ENCODE results near the gene OR6M1. TPM values are rescaled to one million over a fixed set of nuclear protein-coding genes. Genes with fewer than 3 reads are reported as not detected.

Gene OR6M1
- total and polyA plus RNA-seq, 7 experiments from 2014 or later = not detected

DNA sequence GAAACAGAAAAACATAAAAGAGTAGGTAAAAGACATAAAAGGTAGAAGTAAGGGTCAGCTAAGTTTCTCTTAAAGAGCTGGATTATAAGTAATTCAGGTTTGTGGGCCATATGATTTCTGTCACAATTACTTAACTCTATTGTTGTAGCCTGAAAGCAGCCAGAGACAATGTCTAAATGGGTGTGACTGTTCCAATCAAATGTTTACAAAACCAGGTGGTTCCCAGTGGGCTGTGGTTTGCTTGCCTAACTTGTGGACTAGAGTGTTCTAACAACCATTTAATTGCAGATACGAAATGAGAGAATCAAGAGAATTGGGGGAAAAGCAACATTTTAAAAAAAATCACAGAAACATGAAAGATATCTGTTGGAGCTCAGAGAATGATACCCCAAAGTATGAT, 22.6 kb downstream of the OR6M1 start:
- POLR2A ChIA-PET = no interaction called here
- ATAC-seq (no peak), DNase-seq (no peak)
- peaks cover 6 to 36% (median 24%) of the 10 kb centered on the region in 5 donors for H3K27me3 Mint-ChIP-seq
- peaks cover 0 to 16% (median 3%) of the 10 kb centered on the region in 11 donors for H3K9me3 Mint-ChIP-seq
- Histone ChIP-seq H3K4me3 (ENCODE audit: low read length) (no peak overlapping the region), H3K27me3 (ENCODE audit: control insufficient read depth in 2 of 2, insufficient read depth in 2 of 2, low read length in 2 of 2) (peaks cover 0 to 3% of the 10 kb centered on the region in 2 donors), H3K4me1 (ENCODE audit: control insufficient read depth in 2 of 2, insufficient read depth in 2 of 2, low read length in 2 of 2) (no peaks in the 10 kb centered on the region), H3K9me3 (ENCODE audit: control insufficient read depth in 2 of 3, low read length in 3 of 3) (no peaks in the 10 kb centered on the region), H3K36me3 (ENCODE audit: control insufficient read depth in 2 of 3, insufficient read depth in 3 of 3, low read length in 3 of 3) (no peaks in the 10 kb centered on the region), H3K27ac (ENCODE audit: low read depth, low read length) (no peak overlapping the region)
- no peaks in the 10 kb centered on the region for H3K4me1 Mint-ChIP-seq
- H3K36me3 Mint-ChIP-seq = no peaks in the 10 kb centered on the region
- no peak overlapping the region for H3K4me3 Mint-ChIP-seq
- CTCF ChIA-PET = no interaction called here
- intact Hi-C loops (cut with micrococcal nuclease) = no loop called here
- no peak overlapping the region for H3K27ac Mint-ChIP-seq

DNA sequence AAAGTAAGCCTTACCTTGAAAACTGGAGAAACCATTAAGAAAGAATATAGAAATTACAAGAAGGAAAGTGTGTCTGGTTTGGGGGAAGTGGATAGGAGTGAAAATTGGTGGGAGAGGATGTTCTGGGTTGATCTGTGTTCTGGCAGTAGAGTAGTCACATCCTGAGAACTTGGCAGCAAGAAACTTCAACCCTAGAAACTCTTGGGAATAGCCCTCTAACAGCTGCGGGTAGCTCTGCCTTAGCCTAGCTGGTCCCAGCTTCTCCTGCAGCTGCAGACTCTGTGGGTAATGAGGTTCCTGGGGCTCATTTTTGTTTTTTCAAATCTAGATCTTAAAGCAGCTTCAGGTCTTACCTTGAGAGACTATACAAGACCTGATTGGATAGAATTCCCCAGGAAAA, 27.6 kb downstream of the OR6M1 start:
- no peaks in the 10 kb centered on the region for H3K9me3 ChIP-seq (ENCODE audit: control insufficient read depth in 2 of 3, low read length in 3 of 3)
- CTCF ChIA-PET = no interaction called here
- H3K27ac ChIP-seq (ENCODE audit: low read depth, low read length) = no peak overlapping the region
- no peaks in the 10 kb centered on the region for H3K4me1 Mint-ChIP-seq
- intact Hi-C loops (cut with micrococcal nuclease) = no loop called here
- POLR2A ChIA-PET = no interaction called here
- peaks cover 0 to 3% of the 10 kb centered on the region in 2 donors for H3K27me3 ChIP-seq (ENCODE audit: control insufficient read depth in 2 of 2, insufficient read depth in 2 of 2, low read length in 2 of 2)
- peaks cover 7 to 30% (median 26%) of the 10 kb centered on the region in 5 donors for H3K27me3 Mint-ChIP-seq
- ATAC-seq = no peak
- no peaks in the 10 kb centered on the region for H3K4me1 ChIP-seq (ENCODE audit: control insufficient read depth in 2 of 2, insufficient read depth in 2 of 2, low read length in 2 of 2)
- no peak overlapping the region for H3K27ac Mint-ChIP-seq
- no peaks in the 10 kb centered on the region for H3K36me3 ChIP-seq (ENCODE audit: control insufficient read depth in 2 of 3, insufficient read depth in 3 of 3, low read length in 3 of 3)
- no peaks in the 10 kb centered on the region for H3K36me3 Mint-ChIP-seq
- H3K9me3 Mint-ChIP-seq = no peaks in the 10 kb centered on the region
- no peak overlapping the region for H3K4me3 ChIP-seq (ENCODE audit: low read length)
- no peak for DNase-seq
- H3K4me3 Mint-ChIP-seq = no peak overlapping the region

DNA sequence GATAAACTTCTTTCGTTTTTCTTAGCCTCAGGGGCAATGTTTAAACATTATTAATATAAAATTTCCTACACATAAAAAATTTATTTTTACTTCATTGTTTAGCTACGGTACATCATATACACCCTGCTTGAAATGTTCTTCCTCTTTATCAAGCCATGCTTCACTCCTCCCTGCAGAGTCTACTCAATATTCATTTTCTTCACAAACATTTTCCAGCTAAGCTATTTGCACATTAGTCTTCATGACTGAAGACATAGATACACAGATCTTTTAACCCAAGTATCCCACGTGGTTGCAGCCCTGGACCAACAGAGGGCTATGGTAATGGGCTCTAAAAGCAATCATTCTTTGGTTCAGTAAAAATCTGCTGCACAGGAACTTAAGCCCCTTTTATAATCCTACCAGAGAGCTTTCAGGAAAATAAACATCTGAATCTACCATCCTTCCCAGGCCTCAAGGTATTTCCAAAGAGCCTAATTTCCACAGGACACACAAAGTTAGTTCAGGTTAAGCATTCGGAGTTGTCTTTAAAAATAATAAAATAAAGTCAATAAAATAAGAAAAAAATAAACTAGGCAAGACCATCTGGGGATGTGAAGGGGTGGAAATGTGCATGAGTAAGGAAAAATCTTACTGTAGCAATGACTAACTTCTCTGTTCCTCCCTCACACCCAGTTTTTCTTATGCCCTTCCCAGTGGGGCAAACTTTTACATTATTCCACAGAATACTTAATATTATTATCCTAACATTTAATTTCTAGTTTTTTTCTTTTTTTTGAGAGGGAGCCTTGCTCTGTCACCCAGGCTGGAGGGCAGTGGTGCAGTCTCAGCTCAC, 30.2 kb downstream of the OR6M1 start:
- no peaks in the 10 kb centered on the region for H3K9me3 ChIP-seq (ENCODE audit: control insufficient read depth in 2 of 3, low read length in 3 of 3)
- ChIA-PET POLR2A (no interaction called here), CTCF (no interaction called here)
- no peak overlapping the region for H3K27ac Mint-ChIP-seq
- no peak overlapping the region for H3K27ac ChIP-seq (ENCODE audit: low read depth, low read length)
- peaks cover 0 to 4% (median 0%) of the 10 kb centered on the region in 11 donors for H3K9me3 Mint-ChIP-seq
- no peaks in the 10 kb centered on the region for H3K36me3 ChIP-seq (ENCODE audit: control insufficient read depth in 2 of 3, insufficient read depth in 3 of 3, low read length in 3 of 3)
- H3K4me3 ChIP-seq (ENCODE audit: low read length) = no peak overlapping the region
- no peaks in the 10 kb centered on the region for H3K27me3 ChIP-seq (ENCODE audit: control insufficient read depth in 2 of 2, insufficient read depth in 2 of 2, low read length in 2 of 2)
- DNase-seq = no peak
- no peaks in the 10 kb centered on the region for H3K4me1 ChIP-seq (ENCODE audit: control insufficient read depth in 2 of 2, insufficient read depth in 2 of 2, low read length in 2 of 2)
- no peaks in the 10 kb centered on the region for H3K36me3 Mint-ChIP-seq
- peaks cover 7 to 16% (median 13%) of the 10 kb centered on the region in 5 donors for H3K27me3 Mint-ChIP-seq
- H3K4me3 Mint-ChIP-seq = no peak overlapping the region
- intact Hi-C loops (cut with micrococcal nuclease) = no loop called here
- ATAC-seq = no peak
- H3K4me1 Mint-ChIP-seq = no peaks in the 10 kb centered on the region

DNA sequence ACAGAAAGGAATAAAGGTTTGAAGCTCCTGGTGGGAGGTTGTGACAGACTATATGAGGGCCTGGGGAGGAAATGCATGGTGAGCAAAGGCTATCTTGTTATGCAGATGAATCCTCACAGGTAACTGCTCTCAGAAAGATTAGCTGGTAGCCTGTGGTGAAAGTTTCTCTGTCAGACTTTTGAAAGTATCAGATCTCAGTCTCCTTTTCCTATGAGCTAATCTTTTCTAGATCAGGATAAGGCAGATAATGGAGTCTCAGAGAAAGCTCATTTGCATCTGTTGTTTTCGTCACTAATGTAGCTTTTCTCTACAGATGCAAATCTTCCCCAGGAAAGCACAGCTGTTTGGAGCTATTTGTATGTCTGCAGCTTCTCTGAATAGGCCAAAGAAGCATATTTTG, 30.9 kb downstream of the OR6M1 start:
- Mint-ChIP-seq H3K4me3 (no peak overlapping the region), H3K36me3 (no peaks in the 10 kb centered on the region), H3K27ac (no peak overlapping the region), H3K9me3 (peaks cover 0 to 4% (median 0%) of the 10 kb centered on the region in 11 donors), H3K4me1 (no peaks in the 10 kb centered on the region), H3K27me3 (peaks cover 7 to 14% (median 13%) of the 10 kb centered on the region in 5 donors)
- intact Hi-C loops (cut with micrococcal nuclease) = no loop called here
- ChIA-PET CTCF (no interaction called here), POLR2A (no interaction called here)
- no peaks in the 10 kb centered on the region for H3K9me3 ChIP-seq (ENCODE audit: control insufficient read depth in 2 of 3, low read length in 3 of 3)
- H3K36me3 ChIP-seq (ENCODE audit: control insufficient read depth in 2 of 3, insufficient read depth in 3 of 3, low read length in 3 of 3) = no peaks in the 10 kb centered on the region
- no peaks in the 10 kb centered on the region for H3K27me3 ChIP-seq (ENCODE audit: control insufficient read depth in 2 of 2, insufficient read depth in 2 of 2, low read length in 2 of 2)
- no peak for ATAC-seq
- no peak overlapping the region for H3K27ac ChIP-seq (ENCODE audit: low read depth, low read length)
- no peaks in the 10 kb centered on the region for H3K4me1 ChIP-seq (ENCODE audit: control insufficient read depth in 2 of 2, insufficient read depth in 2 of 2, low read length in 2 of 2)
- no peak overlapping the region for H3K4me3 ChIP-seq (ENCODE audit: low read length)
- no peak for DNase-seq

DNA sequence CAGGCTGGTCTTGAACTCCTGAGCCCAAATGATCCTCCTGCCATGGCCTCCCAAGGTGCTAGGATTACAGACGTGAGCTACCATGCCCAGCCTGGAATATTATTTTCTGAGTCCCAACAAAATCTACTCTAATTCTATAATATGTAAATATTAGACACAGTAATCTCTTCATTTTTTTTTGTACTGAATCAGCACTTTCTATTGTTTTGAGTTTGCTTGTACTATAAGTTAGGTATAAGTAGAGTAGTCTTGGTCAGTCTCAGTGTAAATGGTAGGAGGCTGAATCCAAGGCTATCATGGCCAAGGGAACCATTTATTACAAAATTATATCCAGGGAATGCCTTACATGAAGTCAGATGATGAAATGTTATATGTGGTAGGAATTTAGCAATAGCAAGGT, 32.2 kb downstream of the OR6M1 start:
- H3K27ac ChIP-seq (ENCODE audit: low read depth, low read length) = no peak overlapping the region
- Mint-ChIP-seq H3K27ac (no peak overlapping the region), H3K4me1 (no peaks in the 10 kb centered on the region), H3K4me3 (no peak overlapping the region), H3K27me3 (peaks cover 2 to 13% (median 9%) of the 10 kb centered on the region in 5 donors), H3K36me3 (no peaks in the 10 kb centered on the region), H3K9me3 (peaks cover 0 to 4% (median 0%) of the 10 kb centered on the region in 11 donors)
- no peaks in the 10 kb centered on the region for H3K4me1 ChIP-seq (ENCODE audit: control insufficient read depth in 2 of 2, insufficient read depth in 2 of 2, low read length in 2 of 2)
- intact Hi-C loops (cut with micrococcal nuclease) = no loop called here
- DNase-seq (no peak), ATAC-seq (no peak)
- no peaks in the 10 kb centered on the region for H3K27me3 ChIP-seq (ENCODE audit: control insufficient read depth in 2 of 2, insufficient read depth in 2 of 2, low read length in 2 of 2)
- H3K4me3 ChIP-seq (ENCODE audit: low read length) = no peak overlapping the region
- no peaks in the 10 kb centered on the region for H3K36me3 ChIP-seq (ENCODE audit: control insufficient read depth in 2 of 3, insufficient read depth in 3 of 3, low read length in 3 of 3)
- H3K9me3 ChIP-seq (ENCODE audit: control insufficient read depth in 2 of 3, low read length in 3 of 3) = no peaks in the 10 kb centered on the region
- ChIA-PET CTCF (no interaction called here), POLR2A (interaction anchor here (0.7 kb wide), 1 partner anchor 370 kb away, joined by 3 read pairs; no protein-coding TSS in a partner anchor)

DNA sequence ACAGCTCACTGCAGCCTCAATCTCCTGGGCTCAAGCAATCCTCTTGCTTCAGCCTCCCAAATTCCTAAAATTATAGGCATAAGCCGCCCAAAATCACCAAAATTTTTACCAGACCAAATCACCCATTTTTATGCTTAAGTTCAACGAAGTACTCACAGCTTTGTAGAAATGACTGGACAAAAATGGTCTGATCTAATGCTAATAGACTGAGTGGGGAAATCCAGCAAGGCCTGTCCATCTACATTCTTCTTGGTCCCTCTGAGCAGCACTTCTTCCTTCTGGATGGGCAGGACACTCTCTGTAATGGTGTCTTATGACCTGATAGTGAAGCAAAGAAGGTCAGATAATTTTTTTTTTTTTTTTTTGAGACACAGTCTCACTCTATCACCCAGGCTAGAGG, 33.1 kb downstream of the OR6M1 start:
- no peak for ATAC-seq
- no peaks in the 10 kb centered on the region for H3K36me3 Mint-ChIP-seq
- POLR2A ChIA-PET = no interaction called here

DNA sequence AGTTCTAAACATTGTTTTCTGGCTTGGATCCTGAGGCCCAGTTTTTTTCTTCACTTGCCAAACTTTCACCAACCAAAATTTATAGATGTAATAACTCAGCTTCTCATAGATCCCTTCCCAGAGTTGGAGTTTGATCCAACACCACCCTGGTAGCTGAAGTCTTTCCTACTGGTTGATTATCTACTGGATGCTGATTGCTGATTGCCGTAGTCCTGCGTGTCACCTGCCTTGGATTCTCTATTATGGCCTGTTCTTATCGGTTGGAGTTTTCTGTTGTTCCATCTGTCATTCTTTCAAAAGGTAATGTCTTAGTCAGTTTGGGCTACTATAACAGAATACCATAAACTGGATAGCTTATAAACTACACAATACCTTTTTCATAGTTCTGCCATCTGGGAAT, 34.5 kb downstream of the OR6M1 start:
- H3K4me1 ChIP-seq (ENCODE audit: control insufficient read depth in 2 of 2, insufficient read depth in 2 of 2, low read length in 2 of 2) = no peaks in the 10 kb centered on the region
- CTCF ChIA-PET = no interaction called here

More for the DNA sequence above, 33.1 kb downstream of the OR6M1 start:
- Histone ChIP-seq H3K27me3 (ENCODE audit: control insufficient read depth in 2 of 2, insufficient read depth in 2 of 2, low read length in 2 of 2) (no peaks in the 10 kb centered on the region), H3K9me3 (ENCODE audit: control insufficient read depth in 2 of 3, low read length in 3 of 3) (no peaks in the 10 kb centered on the region), H3K4me3 (ENCODE audit: low read length) (no peak overlapping the region), H3K27ac (ENCODE audit: low read depth, low read length) (no peak overlapping the region), H3K4me1 (ENCODE audit: control insufficient read depth in 2 of 2, insufficient read depth in 2 of 2, low read length in 2 of 2) (no peaks in the 10 kb centered on the region), H3K36me3 (ENCODE audit: control insufficient read depth in 2 of 3, insufficient read depth in 3 of 3, low read length in 3 of 3) (no peaks in the 10 kb centered on the region)
- CTCF ChIA-PET = no interaction called here
- DNase-seq = no peak
- intact Hi-C loops (cut with micrococcal nuclease) = no loop called here
- Mint-ChIP-seq H3K9me3 (peaks cover 0 to 4% (median 0%) of the 10 kb centered on the region in 11 donors), H3K4me3 (no peak overlapping the region), H3K27ac (peak overlapping the region in 1 of 9 donors; percentile 47), H3K4me1 (no peaks in the 10 kb centered on the region), H3K27me3 (peaks cover 5 to 13% (median 5%) of the 10 kb centered on the region in 5 donors)

More for the DNA sequence above, 34.5 kb downstream of the OR6M1 start:
- Mint-ChIP-seq H3K27me3 (peaks cover 6 to 12% (median 10%) of the 10 kb centered on the region in 5 donors), H3K4me3 (no peak overlapping the region), H3K9me3 (peaks cover 0 to 4% (median 0%) of the 10 kb centered on the region in 11 donors), H3K36me3 (no peaks in the 10 kb centered on the region), H3K4me1 (no peaks in the 10 kb centered on the region), H3K27ac (no peak overlapping the region)
- intact Hi-C loops (cut with micrococcal nuclease) = no loop called here
- ATAC-seq (no peak), DNase-seq (no peak)
- Histone ChIP-seq H3K9me3 (ENCODE audit: control insufficient read depth in 2 of 3, low read length in 3 of 3) (no peaks in the 10 kb centered on the region), H3K36me3 (ENCODE audit: control insufficient read depth in 2 of 3, insufficient read depth in 3 of 3, low read length in 3 of 3) (no peaks in the 10 kb centered on the region), H3K4me3 (ENCODE audit: low read length) (no peak overlapping the region), H3K27me3 (ENCODE audit: control insufficient read depth in 2 of 2, insufficient read depth in 2 of 2, low read length in 2 of 2) (no peaks in the 10 kb centered on the region), H3K27ac (ENCODE audit: low read depth, low read length) (no peak overlapping the region)
- POLR2A ChIA-PET = no interaction called here

Measured in naive thymus-derived CD4-positive, alpha-beta T cell (primary cell).